HepG2 (cell line): Measurements from ENCODE around the gene NAALADL1. TPM values are rescaled to one million over a fixed set of nuclear protein-coding genes. Genes with fewer than 3 reads are reported as not detected.
A peak's percentile ranks its signal among the peaks of the same experiment; 100 is the strongest.

Experiments used
- ATAC-seq: fragments of 200-7000 bp; cut with Tn5 transposase; 3 replicates; pipeline ENCODE4 v1.9.1; 2020; ENCODE audit warnings: mild to moderate bottlenecking, moderate library complexity
- BruUV-seq: library from RNA; stranded (reverse); fragments of 400-500 nt; replicated peaks from 2 replicates; lab custom pipeline; 2021; lab: Mats Ljungman, UMichigan
- CTCF ChIA-PET: fragments of 300-600 bp; formaldehyde crosslinking; extraction: SDS; loops from one replicate; lab custom pipeline; 2021; ENCODE audit warnings: low total read pairs, inconsistent platforms, low intra/inter-chr PET ratio; lab: Yijun Ruan, JAX
- POLR2A ChIA-PET: fragments of 350-600 bp; sonication (Branson Sonifier 250); formaldehyde crosslinking; loops from one replicate; lab custom pipeline; 2020; ENCODE audit warnings: antibody characterized with exemption, inconsistent platforms; lab: Yijun Ruan, JAX
- DNase-seq: peaks from one replicate; pipeline ENCODE4 v3.0.0-alpha.2; 2015; ENCODE audit warnings: low spot score
- FAIRE-seq: peaks from 3 replicates; lab custom pipeline; 2011; peaks lifted over from hg19 to GRCh38; lab: Jason Lieb, UNC
- H2AFZ ChIP-seq: one replicate; pipeline ENCODE4 v1.6.1; 2011; ENCODE audit warnings: low read length, inconsistent platforms
- H3K27ac ChIP-seq: fragments of 300-600 bp; 3 replicates; pipeline ENCODE4 v1.8.0; 2011; ENCODE audit warnings: mixed run types, mild to moderate bottlenecking, mixed read lengths, low read length, inconsistent platforms; ENCODE audit not compliant: insufficient read depth; ENCODE audit errors: extremely low read length
- H3K27me3 ChIP-seq, 2 experiments: fragments of 200-600 bp in 1 of 2; 2 replicates in 1 of 2; 3 replicates in 1 of 2; pipeline versions ENCODE4 v1.6.0 to v1.8.0; 2011; ENCODE audit warnings: low read length in 2 of 2, mild to moderate bottlenecking in 2 of 2, moderate library complexity in 2 of 2, inconsistent platforms in 1 of 2; ENCODE audit not compliant: insufficient read depth in 2 of 2, control insufficient read depth in 1 of 2
- H3K36me3 ChIP-seq, 2 experiments: fragments of 200-600 bp in 1 of 2; replicated peaks in 1 of 2; 2 replicates in 1 of 2; 3 replicates in 1 of 2; pipeline versions ENCODE4 v1.5.1 to v1.8.0; 2011; ENCODE audit warnings: low read length in 2 of 2, inconsistent platforms in 1 of 2; ENCODE audit not compliant: insufficient read depth in 2 of 2, control insufficient read depth in 1 of 2
- H3K4me1 ChIP-seq: 2 replicates; pipeline ENCODE4 v1.5.1; 2012; ENCODE audit warnings: low read length, inconsistent platforms; ENCODE audit not compliant: insufficient read depth
- H3K4me2 ChIP-seq: 2 replicates; pipeline ENCODE4 v1.6.0; 2011; ENCODE audit warnings: low read depth, low read length, inconsistent platforms
- H3K4me3 ChIP-seq, 3 experiments: fragments of 200-600 bp in 1 of 3; sonication (generic), shearing (Covaris generic) in 1 of 3; replicated peaks in 1 of 3; 2 replicates each; pipeline ENCODE4 v1.5.1; 2011 to 2016; ENCODE audit warnings: low read length in 3 of 3, inconsistent platforms in 2 of 3, low read depth in 2 of 3, mild to moderate bottlenecking in 2 of 3, control low read depth in 1 of 3, mixed read lengths in 1 of 3; ENCODE audit not compliant: insufficient read depth in 1 of 3
- H3K79me2 ChIP-seq: one replicate; pipeline ENCODE4 v1.6.1; 2011; ENCODE audit warnings: low read length, inconsistent platforms; ENCODE audit not compliant: insufficient read depth
- H3K9ac ChIP-seq: 2 replicates; pipeline ENCODE4 v1.6.0; 2011; ENCODE audit warnings: mild to moderate bottlenecking, low read depth, low read length, inconsistent platforms; ENCODE audit not compliant: insufficient read depth
- H3K9me3 ChIP-seq: 2 replicates; pipeline ENCODE4 v1.5.1; 2012; ENCODE audit warnings: mild to moderate bottlenecking, low read length
- H4K20me1 ChIP-seq: 2 replicates; pipeline ENCODE4 v1.6.0; 2011; ENCODE audit warnings: inconsistent platforms, mild to moderate bottlenecking, low read length, moderate library complexity; ENCODE audit not compliant: insufficient read depth
- CREB1 ChIP-seq, 2 experiments: fragments of 450-650 bp in 1 of 2; IDR thresholded peaks; 2 replicates each; pipeline ENCODE4 v1.6.1; 2016 to 2017; ENCODE audit warnings: control low read depth in 1 of 2, mild to moderate bottlenecking in 1 of 2, missing compliant biosample characterization in 1 of 2, missing genetic modification characterization in 1 of 2
- EED ChIP-seq: sonication (generic); formaldehyde crosslinking; IDR thresholded peaks from 2 replicates; pipeline ENCODE4 v1.5.0; 2020; ENCODE audit warnings: mild to moderate bottlenecking, missing genetic modification reagents
- HBP1 ChIP-seq: IDR thresholded peaks from 2 replicates; pipeline ENCODE4 v1.6.1; 2016; ENCODE audit warnings: low read depth, control low read depth
- HNRNPK ChIP-seq: fragments of 200-400 bp; formaldehyde crosslinking; IDR thresholded peaks from 2 replicates; pipeline ENCODE4 v1.6.1; 2018; ENCODE audit warnings: low read length, low read depth, moderate library complexity, mild to moderate bottlenecking; ENCODE audit not compliant: poor library complexity, severe bottlenecking
- PAXIP1 ChIP-seq: sonication (generic); formaldehyde crosslinking; conservative IDR thresholded peaks from 2 replicates; pipeline ENCODE4 v1.4.0; 2020; ENCODE audit warnings: mild to moderate bottlenecking, missing genetic modification reagents, moderate library complexity
- RAD21 ChIP-seq: fragments of 450-650 bp; formaldehyde crosslinking; IDR thresholded peaks from 2 replicates; pipeline ENCODE4 v1.5.0; 2020; ENCODE audit warnings: mild to moderate bottlenecking
- SOX6 ChIP-seq, 2 experiments: fragments of 450-650 bp in 1 of 2; sonication (generic) in 1 of 2; formaldehyde crosslinking in 1 of 2; IDR thresholded peaks; 2 replicates each; pipeline versions ENCODE4 v1.4.0 to v1.6.1; 2017 to 2020; ENCODE audit warnings: antibody characterized with exemption in 1 of 2, mild to moderate bottlenecking in 1 of 2, missing genetic modification reagents in 1 of 2
- SRSF4 ChIP-seq: fragments of 200-400 bp; formaldehyde crosslinking; IDR thresholded peaks from one replicate; pipeline ENCODE4 v1.6.1; 2018; ENCODE audit warnings: mild to moderate bottlenecking, low read depth, low read length, moderate library complexity; ENCODE audit not compliant: poor library complexity, severe bottlenecking
- STAG1 ChIP-seq: sonication (generic); formaldehyde crosslinking; IDR thresholded peaks from 2 replicates; pipeline ENCODE4 v1.4.0; 2020; ENCODE audit warnings: missing genetic modification reagents
- TAF1 ChIP-seq: sonication (generic); formaldehyde crosslinking; IDR thresholded peaks from 2 replicates; pipeline ENCODE4 v1.4.0; 2020; ENCODE audit warnings: missing genetic modification reagents
- TEAD3 ChIP-seq: optimal IDR thresholded peaks from 2 replicates; pipeline ENCODE3; 2016; ENCODE audit warnings: borderline replicate concordance
- ZNF30 ChIP-seq: sonication (generic); formaldehyde crosslinking; IDR thresholded peaks from 2 replicates; pipeline ENCODE4 v1.5.0; 2020; ENCODE audit warnings: mild to moderate bottlenecking, missing genetic modification reagents
- ZNF563 ChIP-seq: sonication (generic); formaldehyde crosslinking; IDR thresholded peaks from 2 replicates; pipeline ENCODE4 v1.8.0; 2022; ENCODE audit warnings: mild to moderate bottlenecking, moderate library complexity, missing genetic modification reagents
- ZNF605 ChIP-seq: sonication (generic); formaldehyde crosslinking; IDR thresholded peaks from 2 replicates; pipeline ENCODE4 v1.8.0; 2022; ENCODE audit warnings: mild to moderate bottlenecking, missing genetic modification reagents
- ZNF607 ChIP-seq: sonication (generic); formaldehyde crosslinking; IDR thresholded peaks from 2 replicates; pipeline ENCODE4 v1.5.1; 2020; ENCODE audit warnings: missing genetic modification reagents, mild to moderate bottlenecking, borderline replicate concordance
- ZNF713 ChIP-seq: sonication (generic); formaldehyde crosslinking; IDR thresholded peaks from 2 replicates; pipeline ENCODE4 v1.4.0; 2020; ENCODE audit warnings: mild to moderate bottlenecking, missing genetic modification reagents
- ZNF737 ChIP-seq: sonication (generic); formaldehyde crosslinking; IDR thresholded peaks from 2 replicates; pipeline ENCODE4 v1.5.0; 2020; ENCODE audit warnings: missing genetic modification reagents, mild to moderate bottlenecking, borderline replicate concordance
- ZSCAN25 ChIP-seq: sonication (generic); formaldehyde crosslinking; IDR thresholded peaks from 2 replicates; pipeline ENCODE4 v1.8.0; 2022; ENCODE audit warnings: mild to moderate bottlenecking, missing genetic modification reagents
- WGBS: methylation state at CpG from one replicate; pipeline ENCODE4 v1.1.6; 2017; ENCODE audit warnings: low lambda C conversion rate; 5-methylcytosine and 5-hydroxymethylcytosine counted together
- in situ Hi-C: cut with HindIII; loops from 2 replicates; pipeline ENCODE4 v1.10.0; 2017; ENCODE audit warnings: low pct_unique_long_range_greater_than_20kb; ENCODE audit not compliant: extremely low pct_ligation_motif_present
- intact Hi-C: fragments of 100-400 bp; cut with micrococcal nuclease; formaldehyde crosslinking; loops from one replicate; pipeline ENCODE4 v1.10.0; 2022; ENCODE audit not compliant: unreplicated experiment
- polyA plus RNA-seq, 8 experiments: library from polyadenylated mRNA; depleted of rRNA in 3 of 8; stranded (reverse) in 7 of 8; unstranded in 1 of 8; fragments of >200 nt; fragmentation: Illumina TruSeq in 4 of 8; extraction: Trizol in 4 of 8; gene quantifications; 2 replicates each; pipeline versions ENCODE4 v1.2.1 to v1.2.3, GENCODE V29; 2011 to 2016; ENCODE audit warnings: low read depth in 4 of 8, missing spikeins in 1 of 8, mixed read lengths in 1 of 8; ENCODE audit not compliant: insufficient read depth in 1 of 8
- total RNA-seq, 5 experiments: library from RNA; depleted of rRNA; stranded (reverse); fragments of >200 nt; fragmentation: Illumina TruSeq; extraction: Trizol; gene quantifications; 2 replicates each; pipeline ENCODE4 v1.2.3, GENCODE V29; 2016; ENCODE audit warnings: low read depth in 1 of 5

NAALADL1 gene
- total and polyA plus RNA-seq, 2 of the 13 experiments (the other 11 are each of a cell fraction or from before 2014, with no cell fraction given) = 9.3 to 33.9 TPM

GRCh38 chr11:65013130-65013887 is 45.0 kb downstream of the NAALADL1 start:
- Histone ChIP-seq H3K27me3 (no peaks in the 10 kb centered on the region), H3K4me3 (peak overlapping the region; percentile 77 to 81 (median 80); a peak in 5 of 6 replicates), H3K36me3 (no peaks in the 10 kb centered on the region), H4K20me1 (no peaks in the 10 kb centered on the region), H3K4me2 (peak overlapping the region; percentile 80), H3K4me1 (peaks cover 36% of the 10 kb centered on the region), H3K27ac (peak overlapping the region; percentile 72), H3K79me2 (no peaks in the 10 kb centered on the region), H3K9me3 (no peaks in the 10 kb centered on the region), H2AFZ (no peak overlapping the region), H3K9ac (peak overlapping the region; percentile 68)
- ChIA-PET CTCF (interaction anchor here (1.2 to 1.9 kb wide), 9 partner anchors 11 to 166 kb away, joined by 3 to 9 read pairs (median 5); partner anchors contain the start of genes BATF2, SNX15 and ZNHIT2), POLR2A (interaction anchor here (0.6 to 3.2 kb wide), 19 partner anchors 11 to 171 kb away, joined by 3 to 42 read pairs (median 4); partner anchors contain the start of genes BATF2, CAPN1, FAU and GPHA2)
- ATAC-seq = peak; percentile 82
- WGBS = 13% methylated on average over 7 of the region's 22 CpGs
- intact Hi-C loops (loop anchor here (1.0 kb wide), 1 partner anchor 56 kb away; no protein-coding TSS in a partner anchor), in situ Hi-C loops (no loop called here)
- peak; percentile 47 for FAIRE-seq
- BruUV-seq = TSS peak; percentile 76
- peak; percentile 75 for DNase-seq
- TF ChIP-seq ZSCAN25 (CRISPR knock-in tag) (peak; percentile 94), TAF1 (CRISPR knock-in tag) (no peak), ZNF737 (CRISPR knock-in tag) (no peak), STAG1 (CRISPR knock-in tag) (peak; percentile 75), SOX6 (IDR thresholded peaks at IDR 0.05) (no peak), SOX6 (CRISPR knock-in tag; IDR thresholded peaks at IDR 0.05) (0 out of 2 replicates have a peak, but pooled peaks have one; percentile 23), ZNF30 (0 out of 2 replicates have a peak, but pooled peaks have one; percentile 19), ZNF563 (CRISPR knock-in tag) (peak; percentile 60; the same call in 1 of the 2 replicates), CREB1 (IDR thresholded peaks at IDR 0.05) (no peak), CREB1 (CRISPR knock-in tag; IDR thresholded peaks at IDR 0.05) (peak; percentile 75; the same call in 1 of the 2 replicates), HNRNPK (no peak), ZNF713 (0 out of 2 replicates have a peak, but pooled peaks have one; percentile 48), TEAD3 (CRISPR knock-in tag) (peak; percentile 3), SRSF4 (no peak), HBP1 (CRISPR knock-in tag) (peak; percentile 72; the same call in 1 of the 2 replicates), PAXIP1 (CRISPR knock-in tag) (peak; percentile 15; the same call in 1 of the 2 replicates), ZNF605 (peak; percentile 77), RAD21 (CRISPR knock-in tag) (peak; percentile 83), EED (CRISPR knock-in tag) (no peak), ZNF607 (0 out of 2 replicates have a peak, but pooled peaks have one; percentile 42)
